PFSK-1 (cell line): ENCODE measurements around the gene COA7.

Experiments used
- FOXP2 ChIP-seq: optimal IDR thresholded peaks from 2 replicates; pipeline ENCODE3; 2011; ENCODE audit warnings: borderline replicate concordance, control low read depth, inconsistent platforms; ENCODE audit not compliant: insufficient read depth; ENCODE audit errors: extremely low read length, extremely low read depth
- POLR2AphosphoS5 ChIP-seq: IDR thresholded peaks from 2 replicates; pipeline ENCODE4 v1.6.1; 2012; ENCODE audit warnings: low read depth, mild to moderate bottlenecking, control low read depth, low read length, moderate library complexity
- REST ChIP-seq, 2 experiments: IDR thresholded peaks; 2 replicates each; pipeline versions ENCODE4 v1.6.1 to v1.8.0; 2011 to 2012; ENCODE audit warnings: low read depth in 2 of 2, low read length in 2 of 2, control low read depth in 1 of 2, inconsistent platforms in 1 of 2, mild to moderate bottlenecking in 1 of 2, moderate library complexity in 1 of 2; ENCODE audit not compliant: insufficient read depth in 1 of 2
- SIN3A ChIP-seq: IDR thresholded peaks from 2 replicates; pipeline ENCODE4 v1.6.1; 2012; ENCODE audit warnings: mild to moderate bottlenecking, low read length, moderate library complexity, borderline replicate concordance; ENCODE audit not compliant: insufficient read depth
- TAF1 ChIP-seq: IDR thresholded peaks from 2 replicates; pipeline ENCODE4 v1.6.1; 2012; ENCODE audit warnings: low read length, control low read depth, borderline replicate concordance; ENCODE audit not compliant: insufficient read depth

COA7 gene

GRCh38 chr1:52709016-52709415 lies 10.9 kb upstream of the COA7 start:
- TF ChIP-seq POLR2AphosphoS5 (no peak), REST (IDR thresholded peaks at IDR 0.05; ENCODE audit: insufficient read depth in 1 of 2, low read depth in 2 of 2, low read length in 2 of 2) (no peak), FOXP2 (no peak), SIN3A (no peak)

- no peak for TF ChIP-seq POLR2AphosphoS5
Observed at GRCh38 chr1:52707927-52708655, 9.9 kb upstream of the COA7 start.

GRCh38 chr1:52706941-52707926 lies 9.1 kb upstream of the COA7 start:
- TF ChIP-seq SIN3A (no peak), TAF1 (no peak), POLR2AphosphoS5 (no peak), REST (IDR thresholded peaks at IDR 0.05; ENCODE audit: insufficient read depth in 1 of 2, low read depth in 2 of 2, low read length in 2 of 2) (no peak), FOXP2 (no peak)

- TF ChIP-seq FOXP2 (no peak), TAF1 (no peak), POLR2AphosphoS5 (no peak), SIN3A (no peak), REST (IDR thresholded peaks at IDR 0.05; ENCODE audit: insufficient read depth in 1 of 2, low read depth in 2 of 2, low read length in 2 of 2) (no peak)
Observed at GRCh38 chr1:52706136-52706670, 8.1 kb upstream of the COA7 start.

GRCh38 chr1:52702886-52703787 lies 5.0 kb upstream of the COA7 start:
- no peak for TF ChIP-seq REST (IDR thresholded peaks at IDR 0.05; ENCODE audit: insufficient read depth in 1 of 2, low read depth in 2 of 2, low read length in 2 of 2)
- TF ChIP-seq POLR2AphosphoS5: no peak
- TF ChIP-seq SIN3A: no peak
- no peak for TF ChIP-seq FOXP2
- no peak for TF ChIP-seq TAF1
